ENCODE measurements around the gene ADAMTS19.
"Not testable (repeated sequence)": the region's sequence is repeated elsewhere in the genome, so short reads cannot be mapped to it uniquely, and the experiment has no call there.

ADAMTS19 gene

DNA sequence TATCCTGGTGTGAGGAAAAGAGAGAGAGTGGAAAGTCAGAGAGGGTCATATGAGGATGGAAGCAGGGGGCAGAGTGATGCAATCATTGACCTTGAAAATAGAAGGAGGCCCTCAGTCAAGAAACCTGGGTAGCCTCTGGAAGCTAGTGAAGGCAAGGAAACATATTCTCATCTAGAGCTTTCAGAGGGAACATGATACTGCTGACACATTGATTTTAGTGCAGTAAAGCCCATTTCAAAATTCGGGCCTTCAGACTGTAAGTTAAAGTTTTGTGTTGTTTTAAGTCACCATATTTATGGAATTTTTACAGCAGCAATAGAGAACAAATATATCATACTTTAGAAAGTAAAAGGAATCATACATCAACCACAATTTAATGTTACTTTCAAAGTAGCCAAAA lies 87.0 kb downstream of the ADAMTS19 start:
- CTCF ChIA-PET, result no interaction called here
- DNase-seq (ENCODE audit: extremely low spot score), result no peak
- POLR2A ChIA-PET, result no interaction called here
- TF ChIP-seq CTCF (IDR thresholded peaks at IDR 0.05; ENCODE audit: control extremely low read depth, extremely low read depth, low read depth, missing control alignments), result no peak

- POLR2A ChIA-PET, result no interaction called here
- DNase-seq (ENCODE audit: extremely low spot score), result no peak
- TF ChIP-seq CTCF (IDR thresholded peaks at IDR 0.05; ENCODE audit: control extremely low read depth, extremely low read depth, low read depth, missing control alignments), result no peak
- CTCF ChIA-PET, result no interaction called here
These were observed 94.2 kb downstream of the ADAMTS19 start for GRCh38 chr5:129554134-129554904.

GRCh38 chr5:129563585-129563984 lies 103.5 kb downstream of the ADAMTS19 start:
- no peak for TF ChIP-seq CTCF (IDR thresholded peaks at IDR 0.05; ENCODE audit: control extremely low read depth, extremely low read depth, low read depth, missing control alignments)
- POLR2A ChIA-PET, result no interaction called here
- DNase-seq (ENCODE audit: extremely low spot score), result no peak
- CTCF ChIA-PET, result no interaction called here

GRCh38 chr5:129569295-129569694 lies 109.2 kb downstream of the ADAMTS19 start:
- ChIA-PET POLR2A (no interaction called here), CTCF (no interaction called here)
- DNase-seq (ENCODE audit: extremely low spot score), result no peak
- TF ChIP-seq CTCF (IDR thresholded peaks at IDR 0.05; ENCODE audit: control extremely low read depth, extremely low read depth, low read depth, missing control alignments), result no peak

DNA sequence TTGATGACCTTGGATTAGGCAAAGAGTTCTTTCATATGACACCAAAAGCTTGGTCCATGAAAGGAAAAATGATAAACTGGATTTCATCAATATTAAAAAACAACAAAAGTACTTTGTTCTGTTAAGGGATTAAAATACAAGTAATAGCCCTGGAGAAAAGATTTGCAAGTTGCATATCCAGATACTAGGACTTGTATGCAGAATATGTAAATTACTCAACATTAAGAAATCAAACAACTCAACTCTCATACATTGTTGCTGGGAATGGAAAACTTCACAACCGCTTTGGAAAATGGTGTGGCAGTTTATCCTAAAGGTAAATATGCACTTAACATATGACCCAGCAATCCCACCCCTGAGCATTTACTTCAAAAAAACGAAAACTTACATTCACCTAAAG lies 112.0 kb downstream of the ADAMTS19 start:
- DNase-seq (ENCODE audit: extremely low spot score), result no peak
- POLR2A ChIA-PET, result no interaction called here
- TF ChIP-seq CTCF (IDR thresholded peaks at IDR 0.05; ENCODE audit: control extremely low read depth, extremely low read depth, low read depth, missing control alignments), result no peak

GRCh38 chr5:129584496-129584895 lies 124.4 kb downstream of the ADAMTS19 start:
- POLR2A ChIA-PET; DNase-seq (ENCODE audit: extremely low spot score): not testable (repeated sequence)
- CTCF ChIA-PET, result interaction anchor here (0.9 kb wide), 1 partner anchor 10 kb away, joined by 3 read pairs; no protein-coding TSS in a partner anchor

More for the DNA sequence above, 112.0 kb downstream of the ADAMTS19 start:
- CTCF ChIA-PET, result no interaction called here

DNA sequence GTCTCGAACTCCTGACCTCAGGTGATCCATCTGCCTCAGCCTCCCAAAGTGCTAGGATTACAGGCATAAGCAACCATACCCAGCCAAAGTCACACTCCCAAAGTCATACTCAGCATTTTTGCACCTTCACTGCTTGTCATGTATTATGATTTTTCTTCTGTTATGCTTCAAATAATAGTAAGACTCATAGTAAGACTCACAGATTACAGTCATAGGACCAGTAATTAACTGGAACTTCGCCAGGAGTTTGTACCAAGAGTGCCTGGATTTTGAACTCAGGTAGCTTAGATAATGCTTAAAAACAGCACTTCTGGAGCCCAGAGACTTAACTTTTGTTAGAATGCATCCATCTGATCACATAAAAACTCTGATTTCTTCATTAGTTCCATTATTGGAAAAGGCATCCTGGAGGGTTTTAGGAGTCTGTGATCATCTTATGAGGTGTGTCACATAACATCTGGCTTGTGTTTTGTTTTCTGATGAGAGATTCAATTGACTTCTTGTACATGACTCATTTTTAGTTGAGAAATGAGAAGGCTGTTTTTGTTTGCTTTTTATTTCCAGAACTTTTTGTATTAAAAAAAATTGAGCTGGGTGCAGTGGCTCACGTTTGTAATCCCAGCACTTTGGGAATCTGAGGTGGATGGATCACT lies 131.5 kb downstream of the ADAMTS19 start:
- TF ChIP-seq CTCF (IDR thresholded peaks at IDR 0.05; ENCODE audit: control extremely low read depth, extremely low read depth, low read depth, missing control alignments), result no peak
- POLR2A ChIA-PET, result no interaction called here
- CTCF ChIA-PET, result interaction anchor here (1.3 kb wide), 1 partner anchor 10 kb away, joined by 3 read pairs; no protein-coding TSS in a partner anchor
- no peak for DNase-seq (ENCODE audit: extremely low spot score)

Measured in GM10248 (cell line).